ENCODE results near the gene CSNK1A1.
"Not testable (repeated sequence)": the region's sequence is repeated elsewhere in the genome, so short reads cannot be mapped to it uniquely, and the experiment has no call there.

- TF ChIP-seq CTCF, POLR2A (IDR thresholded peaks at IDR 0.05): not testable (repeated sequence)
Observed at GRCh38 chr5:149595105-149595504, 43.9 kb upstream of the CSNK1A1 start.
